ENCODE measurements around the gene AGPS.
"Not testable (repeated sequence)": the region's sequence is repeated elsewhere in the genome, so short reads cannot be mapped to it uniquely, and the experiment has no call there.

Gene AGPS

GRCh38 chr2:177529166-177529565 lies 136.6 kb downstream of the AGPS start:
- DNase-seq (ENCODE audit: low spot score), result no peak

- no peak for DNase-seq (ENCODE audit: low spot score)
Observed at GRCh38 chr2:177530561-177530960, 138.0 kb downstream of the AGPS start.

- DNase-seq (ENCODE audit: low spot score), result no peak
Observed at GRCh38 chr2:177531706-177532105, 139.1 kb downstream of the AGPS start.

GRCh38 chr2:177532567-177532966 lies 140.0 kb downstream of the AGPS start:
- DNase-seq (ENCODE audit: low spot score), result no peak

GRCh38 chr2:177533253-177533652 lies 140.7 kb downstream of the AGPS start:
- DNase-seq (ENCODE audit: low spot score), result no peak

- DNase-seq (ENCODE audit: low spot score), result no peak
Observed at GRCh38 chr2:177535000-177535399, 142.4 kb downstream of the AGPS start.

- no peak for DNase-seq (ENCODE audit: low spot score)
Observed at GRCh38 chr2:177535958-177536504, 143.5 kb downstream of the AGPS start.

GRCh38 chr2:177537213-177537612 lies 144.6 kb downstream of the AGPS start:
- DNase-seq (ENCODE audit: low spot score), result no peak

- no peak for DNase-seq (ENCODE audit: low spot score)
Observed at GRCh38 chr2:177537636-177538035, 145.1 kb downstream of the AGPS start.

GRCh38 chr2:177538323-177538722 lies 145.8 kb downstream of the AGPS start:
- no peak for DNase-seq (ENCODE audit: low spot score)

GRCh38 chr2:177540283-177540682 lies 147.7 kb downstream of the AGPS start:
- no peak for DNase-seq (ENCODE audit: low spot score)

GRCh38 chr2:177541258-177541991 lies 148.9 kb downstream of the AGPS start:
- DNase-seq (ENCODE audit: low spot score), result no peak

- no peak for DNase-seq (ENCODE audit: low spot score)
Observed at GRCh38 chr2:177542396-177542795, 149.8 kb downstream of the AGPS start.

- DNase-seq (ENCODE audit: low spot score), result peak; percentile 41
Observed at GRCh38 chr2:177543007-177543760, 150.6 kb downstream of the AGPS start.

- DNase-seq (ENCODE audit: low spot score), result no peak
Observed at GRCh38 chr2:177545143-177545542, 152.6 kb downstream of the AGPS start.

- DNase-seq (ENCODE audit: low spot score), result no peak
Observed at GRCh38 chr2:177545981-177546585, 153.5 kb downstream of the AGPS start.

GRCh38 chr2:177547122-177547521 lies 154.5 kb downstream of the AGPS start:
- no peak for DNase-seq (ENCODE audit: low spot score)

- no peak for DNase-seq (ENCODE audit: low spot score)
Observed at GRCh38 chr2:177547772-177548171, 155.2 kb downstream of the AGPS start.

- no peak for DNase-seq (ENCODE audit: low spot score)
Observed at GRCh38 chr2:177548636-177549035, 156.1 kb downstream of the AGPS start.

GRCh38 chr2:177549171-177549570 lies 156.6 kb downstream of the AGPS start:
- DNase-seq (ENCODE audit: low spot score), result no peak

- DNase-seq (ENCODE audit: low spot score), result no peak
Observed at GRCh38 chr2:177550264-177551200, 158.0 kb downstream of the AGPS start.

GRCh38 chr2:177551360-177551759 lies 158.8 kb downstream of the AGPS start:
- not testable (repeated sequence) for DNase-seq (ENCODE audit: low spot score)
